Immature natural killer cell (primary cell): ENCODE data around the gene PERP. TPM values are rescaled to one million over a fixed set of nuclear protein-coding genes. Genes with fewer than 3 reads are reported as not detected.
"Not testable (repeated sequence)": the region's sequence is repeated elsewhere in the genome, so short reads cannot be mapped to it uniquely, and the experiment has no call there.

ENCODE experiments used
- DNase-seq, 3 donors: peaks; one replicate each; pipeline ENCODE4 v3.0.0; 2022; ENCODE audit warnings: mixed read lengths in 1 of 3
- H3K27ac Mint-ChIP-seq, 6 donors: one replicate each; pipeline ENCODE4 v1.8.0; 2020; ENCODE audit warnings: mixed read lengths in 6 of 6, mild to moderate bottlenecking in 5 of 6, inconsistent platforms in 4 of 6, moderate library complexity in 3 of 6
- H3K27me3 Mint-ChIP-seq, 3 donors: one replicate each; pipeline ENCODE4 v1.8.0; 2020 to 2021; ENCODE audit warnings: low read depth in 3 of 3, mild to moderate bottlenecking in 3 of 3, mixed read lengths in 3 of 3, moderate library complexity in 3 of 3, inconsistent platforms in 1 of 3
- H3K36me3 Mint-ChIP-seq, 3 donors: one replicate each; pipeline ENCODE4 v1.8.0; 2020; ENCODE audit warnings: mixed read lengths in 3 of 3, inconsistent platforms in 2 of 3, mild to moderate bottlenecking in 2 of 3
- H3K4me1 Mint-ChIP-seq, 2 donors: one replicate each; pipeline ENCODE4 v1.8.0; 2020; ENCODE audit warnings: inconsistent platforms in 2 of 2, mild to moderate bottlenecking in 2 of 2, mixed read lengths in 2 of 2, moderate library complexity in 1 of 2
- H3K4me3 Mint-ChIP-seq, 5 donors: one replicate each; pipeline ENCODE4 v1.8.0; 2020; ENCODE audit warnings: mild to moderate bottlenecking in 5 of 5, mixed read lengths in 5 of 5, inconsistent platforms in 3 of 5, moderate library complexity in 3 of 5
- H3K9me3 Mint-ChIP-seq, 6 donors: one replicate each; pipeline ENCODE4 v1.8.0; 2020; ENCODE audit warnings: mild to moderate bottlenecking in 6 of 6, mixed read lengths in 6 of 6, inconsistent platforms in 4 of 6, moderate library complexity in 3 of 6
- polyA plus RNA-seq, 3 donors: library from polyadenylated mRNA; unstranded; fragments of 300-500 nt; fragmentation: Illumina TruSeq; gene quantifications; one replicate each; pipeline ENCODE4 v1.2.3, GENCODE V29; 2021

Gene PERP
- polyA plus RNA-seq, 3 donors from 2014 or later = 0.46 to 0.92 TPM; not detected in 1

DNA sequence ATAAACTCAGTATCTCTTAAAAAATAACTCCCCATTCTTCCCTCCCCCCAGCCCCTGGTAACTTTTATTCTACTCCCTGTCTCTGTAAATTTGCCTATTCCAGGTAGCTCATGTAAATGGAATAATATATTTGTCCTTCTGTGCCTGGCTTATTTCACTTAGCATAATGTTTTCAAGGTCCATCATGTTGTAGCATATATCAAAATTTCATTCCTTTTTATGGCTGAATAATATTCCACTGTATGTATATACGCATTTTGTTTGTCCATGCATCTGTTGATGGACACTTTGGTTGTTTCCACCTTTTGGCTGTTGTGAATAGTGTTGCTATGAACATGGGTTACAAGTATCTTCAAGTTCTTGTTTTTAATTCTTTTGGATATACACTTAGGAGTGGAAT, 13.0 kb downstream of the PERP start:
- Mint-ChIP-seq H3K27ac (no peak overlapping the region), H3K36me3 (no peaks in the 10 kb centered on the region), H3K27me3 (peaks cover 3 to 11% (median 4%) of the 10 kb centered on the region in 3 donors), H3K4me3 (no peak overlapping the region), H3K4me1 (no peaks in the 10 kb centered on the region), H3K9me3 (no peaks in the 10 kb centered on the region)
- no peak for DNase-seq

DNA sequence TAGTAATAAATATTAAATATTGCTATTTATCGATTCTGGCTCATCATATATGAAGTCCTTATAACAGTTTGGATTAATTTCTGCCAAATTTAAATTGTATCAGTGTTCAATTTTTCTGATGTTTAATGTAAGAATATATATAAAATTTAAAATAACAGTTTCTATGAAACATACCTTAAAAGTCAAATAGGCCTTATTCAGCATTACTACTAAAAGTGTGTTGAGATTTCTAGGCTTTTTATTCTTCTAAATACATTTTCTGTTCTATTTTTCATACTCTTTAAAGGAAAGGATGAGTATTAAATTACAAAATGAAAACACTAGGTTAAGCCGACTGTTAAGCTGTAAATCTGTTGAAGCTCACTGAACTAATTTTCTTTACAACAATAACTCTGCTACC, 13.6 kb downstream of the PERP start:
- H3K27ac Mint-ChIP-seq = no peak overlapping the region
- no peaks in the 10 kb centered on the region for H3K9me3 Mint-ChIP-seq
- DNase-seq = no peak
- H3K36me3 Mint-ChIP-seq = no peaks in the 10 kb centered on the region
- no peaks in the 10 kb centered on the region for H3K4me1 Mint-ChIP-seq
- peaks cover 3 to 11% (median 4%) of the 10 kb centered on the region in 3 donors for H3K27me3 Mint-ChIP-seq
- H3K4me3 Mint-ChIP-seq = no peak overlapping the region

DNA sequence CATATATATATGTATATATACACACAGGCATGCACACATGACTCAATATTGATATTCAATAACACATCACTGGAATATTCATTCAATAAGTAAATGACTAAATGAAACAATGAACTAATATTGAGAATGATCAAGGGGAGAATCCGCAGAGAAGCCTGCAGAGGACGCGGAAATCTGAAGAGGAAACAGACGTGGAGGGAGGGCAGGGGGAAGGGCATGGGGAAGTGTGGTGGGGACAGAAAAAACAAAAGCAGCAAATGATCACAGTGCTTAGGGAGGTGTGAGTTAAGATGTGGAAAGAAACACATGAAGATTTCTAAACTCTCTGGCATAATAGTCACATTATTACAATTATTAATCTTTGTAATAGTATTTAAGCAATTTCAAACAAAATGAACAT, 14.5 kb downstream of the PERP start:
- no peak for DNase-seq
- Mint-ChIP-seq H3K36me3 (no peaks in the 10 kb centered on the region), H3K4me1 (no peaks in the 10 kb centered on the region), H3K9me3 (no peaks in the 10 kb centered on the region), H3K4me3 (no peak overlapping the region), H3K27me3 (peaks cover 3 to 9% (median 4%) of the 10 kb centered on the region in 3 donors), H3K27ac (no peak overlapping the region)

DNA sequence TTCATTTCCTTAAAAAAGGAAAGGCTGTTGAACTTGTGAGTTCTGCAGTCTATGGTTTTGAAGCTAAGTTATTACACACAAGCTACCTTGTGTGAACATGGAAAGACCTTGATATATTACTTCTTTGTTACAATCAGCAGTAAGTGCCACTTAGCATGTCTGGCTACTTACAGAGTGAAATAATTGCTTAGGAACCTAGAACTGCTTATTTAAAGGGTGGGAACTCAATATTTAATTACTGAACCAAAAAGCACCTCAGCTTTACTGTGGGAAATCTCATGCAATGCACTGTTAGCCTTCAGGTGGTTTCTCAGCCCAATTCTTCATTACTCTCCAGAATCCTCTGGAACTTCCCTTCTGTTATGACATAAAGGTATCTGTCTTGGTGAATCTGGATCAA, 17.9 kb downstream of the PERP start:
- no peak overlapping the region for H3K27ac Mint-ChIP-seq
- no peak for DNase-seq
- no peaks in the 10 kb centered on the region for H3K4me1 Mint-ChIP-seq
- no peak overlapping the region for H3K4me3 Mint-ChIP-seq
- no peaks in the 10 kb centered on the region for H3K36me3 Mint-ChIP-seq
- H3K9me3 Mint-ChIP-seq = no peaks in the 10 kb centered on the region
- peaks cover 0 to 2% (median 2%) of the 10 kb centered on the region in 3 donors for H3K27me3 Mint-ChIP-seq

DNA sequence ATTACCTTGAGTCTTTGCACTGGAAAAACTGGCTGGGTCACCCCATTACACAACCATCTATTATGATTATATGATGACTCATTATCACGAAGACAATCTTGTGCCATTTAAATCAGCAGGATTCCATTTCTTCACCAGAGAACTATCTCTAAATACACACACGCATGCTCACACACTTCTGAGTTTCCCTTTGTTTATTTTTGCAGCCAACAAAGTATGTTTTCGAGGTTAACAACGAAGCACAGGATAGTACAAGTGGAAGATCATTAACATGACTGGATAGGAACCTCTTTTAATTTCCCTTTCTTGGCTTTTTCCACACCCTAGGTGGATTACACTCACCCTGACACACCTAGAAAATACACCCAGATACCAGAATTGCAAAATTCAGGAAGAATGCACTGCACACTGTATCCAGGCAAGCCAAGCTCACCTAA, 18.9 kb downstream of the PERP start:
- Mint-ChIP-seq H3K27ac (no peak overlapping the region), H3K36me3 (no peaks in the 10 kb centered on the region), H3K4me1 (no peaks in the 10 kb centered on the region), H3K4me3 (no peak overlapping the region), H3K9me3 (no peaks in the 10 kb centered on the region), H3K27me3 (peaks cover under 1 to 2% (median 2%) of the 10 kb centered on the region in 3 donors)
- no peak for DNase-seq

DNA sequence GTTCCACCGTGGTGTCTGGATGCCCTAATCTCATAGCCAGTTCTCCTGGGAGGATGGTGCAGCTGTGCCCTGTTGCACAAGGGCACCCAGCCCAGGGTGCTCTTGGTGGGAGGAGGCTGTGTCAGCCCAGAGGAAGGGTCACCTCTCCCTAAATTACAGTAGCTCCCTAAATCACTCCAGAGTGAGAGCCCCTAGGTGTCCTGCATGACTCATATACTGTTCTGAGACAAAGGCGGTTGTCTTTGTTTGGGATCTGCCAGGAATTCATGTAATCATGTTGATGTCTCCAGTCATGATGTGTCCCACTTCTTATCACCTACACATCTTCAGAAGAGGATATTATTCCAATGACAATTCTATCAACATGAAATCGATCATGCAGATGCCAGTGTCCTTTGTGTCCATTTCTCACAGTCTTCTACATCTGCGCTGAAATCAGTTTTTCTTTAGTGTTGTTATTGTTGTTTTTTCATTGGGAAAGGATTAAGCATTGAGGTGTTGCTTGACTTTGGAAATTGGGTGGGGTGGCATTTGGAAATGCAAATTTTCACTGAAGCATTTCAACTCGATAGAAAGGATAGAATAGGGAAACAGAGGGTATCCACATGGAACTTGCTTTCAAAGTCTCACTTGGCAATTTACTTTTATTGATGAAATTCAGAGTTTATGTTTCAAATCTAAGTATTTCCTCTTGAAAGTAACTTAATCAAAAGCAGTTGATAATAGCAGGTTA, 19.5 kb downstream of the PERP start:
- no peak for DNase-seq
- Mint-ChIP-seq H3K27ac (no peak overlapping the region), H3K4me1 (no peaks in the 10 kb centered on the region), H3K27me3 (peaks cover 0 to 3% (median 2%) of the 10 kb centered on the region in 3 donors), H3K9me3 (no peaks in the 10 kb centered on the region), H3K36me3 (no peaks in the 10 kb centered on the region), H3K4me3 (no peak overlapping the region)

DNA sequence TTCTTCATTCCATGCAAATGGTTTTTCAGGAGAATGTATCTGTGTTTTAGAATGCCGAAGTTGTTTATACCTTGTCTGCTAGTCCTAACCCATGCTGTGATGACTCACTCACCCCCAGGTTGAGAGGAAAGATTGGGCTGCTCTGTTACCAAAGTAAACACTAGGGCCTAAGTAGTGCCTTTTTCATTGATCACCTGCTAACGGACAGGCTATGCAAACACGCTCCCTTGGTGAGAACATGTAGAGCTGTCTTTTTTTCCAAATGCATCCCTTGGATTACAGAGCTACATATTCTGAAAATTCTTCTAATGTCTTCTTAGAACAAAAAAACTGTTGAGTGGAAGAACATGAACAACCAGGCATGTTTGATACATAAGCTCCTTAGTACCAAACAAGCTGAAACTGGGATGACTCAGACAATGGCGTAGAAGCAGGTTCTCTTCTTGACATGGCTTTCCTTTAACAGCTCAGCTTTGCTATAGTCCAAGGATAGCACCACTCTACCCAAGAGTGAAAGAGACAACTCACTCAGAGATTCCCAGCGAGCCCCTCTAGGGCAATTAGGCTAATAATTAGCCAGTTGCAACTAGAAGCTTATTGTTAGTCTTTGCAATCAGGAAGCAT, 20.5 kb downstream of the PERP start:
- DNase-seq = no peak
- no peaks in the 10 kb centered on the region for H3K36me3 Mint-ChIP-seq
- H3K27me3 Mint-ChIP-seq = peaks cover 0 to 3% (median 2%) of the 10 kb centered on the region in 3 donors
- H3K4me1 Mint-ChIP-seq = no peaks in the 10 kb centered on the region
- no peak overlapping the region for H3K27ac Mint-ChIP-seq
- no peak overlapping the region for H3K4me3 Mint-ChIP-seq
- no peaks in the 10 kb centered on the region for H3K9me3 Mint-ChIP-seq

DNA sequence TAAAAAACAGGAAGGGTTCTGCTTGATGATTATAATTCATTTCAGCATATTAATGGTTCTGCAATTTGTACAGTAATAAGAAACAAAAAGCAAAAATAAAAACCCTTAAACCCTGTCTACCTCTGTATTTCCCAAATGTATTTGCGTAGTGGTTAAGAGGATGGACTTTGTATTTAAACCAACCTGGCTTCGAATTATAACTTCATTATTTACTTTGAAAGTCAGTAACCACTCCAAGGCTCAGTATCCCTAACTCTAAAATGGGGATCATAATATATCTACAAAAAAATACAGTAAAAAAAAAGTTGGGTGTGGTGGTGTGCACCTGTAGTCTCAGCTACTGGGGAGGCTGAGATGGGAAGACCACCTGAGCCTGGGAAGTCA, 21.4 kb downstream of the PERP start:
- H3K27me3 Mint-ChIP-seq = peaks cover 0 to 6% (median 4%) of the 10 kb centered on the region in 3 donors
- no peaks in the 10 kb centered on the region for H3K9me3 Mint-ChIP-seq
- no peaks in the 10 kb centered on the region for H3K4me1 Mint-ChIP-seq
- H3K36me3 Mint-ChIP-seq = no peaks in the 10 kb centered on the region
- no peak overlapping the region for H3K4me3 Mint-ChIP-seq
- DNase-seq = no peak
- H3K27ac Mint-ChIP-seq = no peak overlapping the region

DNA sequence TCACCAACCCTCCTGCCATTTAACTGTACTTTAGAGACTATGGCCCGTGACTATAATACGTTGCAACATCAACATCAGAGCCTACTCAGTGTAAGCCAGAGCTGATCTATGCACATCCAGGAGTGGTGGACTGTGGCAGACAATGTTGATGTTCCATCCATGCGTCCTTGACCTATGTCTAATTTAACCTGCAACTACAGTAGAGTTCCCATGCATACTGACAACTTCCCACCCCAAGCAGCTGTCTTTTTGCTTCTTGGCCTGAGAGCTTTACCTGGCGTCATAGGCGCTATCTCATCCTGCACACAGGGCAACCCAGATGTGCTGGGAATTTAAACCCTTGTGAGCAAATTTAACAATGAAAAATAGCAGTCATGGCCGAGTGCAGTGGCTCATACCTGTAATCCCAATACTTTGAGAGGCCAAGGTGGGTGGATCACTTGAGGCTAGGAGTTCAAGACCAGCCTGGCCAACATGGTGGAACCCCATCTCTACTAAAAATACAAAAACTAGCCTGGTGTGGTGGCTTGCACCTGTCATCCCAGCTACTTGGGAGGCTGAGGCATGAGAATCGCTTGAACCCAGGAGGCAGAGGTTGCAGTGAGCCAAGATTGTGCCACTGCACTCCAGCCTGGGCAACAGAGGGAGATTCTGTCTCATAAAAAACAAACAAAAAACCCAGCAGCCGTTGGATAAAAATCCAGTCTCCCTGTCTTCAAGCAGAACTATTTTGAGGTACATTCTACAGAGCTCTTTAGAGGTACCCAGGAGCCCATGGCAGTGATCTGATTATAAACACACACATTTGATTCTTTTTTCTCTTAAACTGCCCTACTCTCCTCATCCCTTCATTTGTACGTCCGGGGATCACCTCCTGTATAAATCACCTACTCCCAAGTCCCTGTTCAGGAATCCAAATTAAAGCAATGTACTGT, 22.0 kb downstream of the PERP start:
- Mint-ChIP-seq H3K9me3 (no peaks in the 10 kb centered on the region), H3K4me3 (no peak overlapping the region), H3K27me3 (peaks cover 0 to 6% (median 4%) of the 10 kb centered on the region in 3 donors), H3K36me3 (no peaks in the 10 kb centered on the region), H3K27ac (no peak overlapping the region), H3K4me1 (no peaks in the 10 kb centered on the region)
- no peak for DNase-seq

DNA sequence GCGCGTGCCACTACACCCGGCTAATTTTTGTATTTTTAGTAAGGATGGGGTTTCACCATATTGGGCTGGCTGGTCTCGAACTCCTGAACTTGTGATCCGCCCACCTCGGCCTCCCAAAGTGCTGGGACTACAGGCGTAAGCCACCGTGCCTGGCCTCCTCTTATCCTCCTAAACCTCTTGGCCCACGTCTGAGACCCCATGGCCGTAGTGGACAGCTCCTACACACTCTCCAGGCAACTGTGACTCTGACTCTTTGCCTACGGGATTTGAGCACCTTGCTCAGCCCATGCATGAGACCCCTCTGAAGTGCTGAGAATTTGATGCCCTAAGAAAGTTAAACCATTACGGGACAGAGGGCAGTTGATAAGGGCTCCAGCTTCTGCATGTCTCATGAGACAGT, 25.0 kb downstream of the PERP start:
- no peak for DNase-seq
- no peaks in the 10 kb centered on the region for H3K4me1 Mint-ChIP-seq
- no peaks in the 10 kb centered on the region for H3K36me3 Mint-ChIP-seq
- peaks cover 0 to 12% (median 4%) of the 10 kb centered on the region in 3 donors for H3K27me3 Mint-ChIP-seq
- peaks cover 0 to 2% (median 0%) of the 10 kb centered on the region in 6 donors for H3K9me3 Mint-ChIP-seq
- H3K4me3 Mint-ChIP-seq = no peak overlapping the region
- no peak overlapping the region for H3K27ac Mint-ChIP-seq

DNA sequence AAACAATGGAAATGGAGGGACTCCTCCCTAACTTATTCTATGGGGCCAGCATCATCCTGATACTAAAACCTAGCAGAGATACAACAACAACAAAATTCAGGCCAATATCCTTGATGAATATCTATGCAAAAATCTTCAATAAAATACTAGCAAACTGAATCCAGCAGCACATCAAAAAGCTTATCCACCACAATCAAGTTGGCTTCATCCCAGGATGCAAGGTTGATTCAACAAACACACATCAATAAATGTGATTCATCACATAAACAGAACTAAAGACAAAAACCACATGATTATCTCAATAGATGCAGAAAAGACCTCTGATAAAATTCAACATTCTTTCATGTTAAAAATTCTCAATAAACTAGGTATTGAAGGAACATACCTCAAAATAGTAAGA, 27.7 kb downstream of the PERP start:
- not testable (repeated sequence) for DNase-seq, H3K36me3 Mint-ChIP-seq

DNA sequence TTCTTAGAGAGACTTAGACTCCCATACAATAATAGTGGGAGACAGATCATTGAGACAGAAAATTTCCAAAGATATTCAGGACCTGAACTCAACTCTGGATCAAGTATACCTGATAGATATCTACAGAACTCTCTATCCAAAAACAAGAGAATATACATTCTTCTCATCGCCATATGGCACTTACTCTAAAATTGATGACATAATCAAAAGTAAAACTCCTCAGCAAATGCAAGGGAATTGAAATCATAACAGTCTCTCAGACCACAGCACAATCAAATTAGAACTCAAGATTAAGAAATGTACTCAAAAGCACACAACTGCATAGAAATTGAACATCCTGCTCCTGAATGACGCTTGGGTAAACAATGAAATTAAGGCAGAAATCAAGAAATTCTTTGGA, 28.7 kb downstream of the PERP start:
- H3K4me1 Mint-ChIP-seq = no peaks in the 10 kb centered on the region
- no peak overlapping the region for H3K4me3 Mint-ChIP-seq

More for the DNA sequence above, 27.7 kb downstream of the PERP start:
- H3K9me3 Mint-ChIP-seq, H3K27ac Mint-ChIP-seq, H3K4me3 Mint-ChIP-seq, H3K4me1 Mint-ChIP-seq: not testable (repeated sequence)
- H3K27me3 Mint-ChIP-seq = peaks cover 3 to 14% (median 6%) of the 10 kb centered on the region in 3 donors

DNA sequence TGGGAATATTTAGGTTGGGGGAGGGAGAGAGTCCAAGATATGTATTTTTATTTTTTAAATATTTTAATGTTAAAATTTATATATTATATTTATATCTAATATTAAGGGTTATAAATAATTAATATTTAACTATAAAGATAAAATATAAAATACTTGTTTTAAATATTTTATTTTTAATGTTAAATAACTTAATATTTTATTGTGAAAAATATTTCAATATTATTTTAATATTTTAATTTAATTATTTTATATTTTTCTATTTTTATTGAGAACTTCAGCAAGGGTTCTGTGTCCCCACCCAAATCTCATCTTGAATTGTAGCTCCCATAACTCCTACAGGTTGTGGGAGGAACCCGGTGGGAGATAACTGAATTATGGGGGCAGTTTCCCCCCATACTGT, 34.0 kb downstream of the PERP start:
- no peak for DNase-seq
- H3K4me1 Mint-ChIP-seq = no peaks in the 10 kb centered on the region
- no peak overlapping the region for H3K4me3 Mint-ChIP-seq
- no peak overlapping the region for H3K27ac Mint-ChIP-seq
- H3K27me3 Mint-ChIP-seq = peaks cover 3 to 10% (median 8%) of the 10 kb centered on the region in 3 donors
- peaks cover 0 to 6% (median 0%) of the 10 kb centered on the region in 3 donors for H3K36me3 Mint-ChIP-seq
- peaks cover 0 to 8% (median 0%) of the 10 kb centered on the region in 6 donors for H3K9me3 Mint-ChIP-seq

More for the DNA sequence above, 28.7 kb downstream of the PERP start:
- Mint-ChIP-seq H3K9me3 (peaks cover 0 to 7% (median 1%) of the 10 kb centered on the region in 6 donors), H3K36me3 (peaks cover 0 to 6% (median 0%) of the 10 kb centered on the region in 3 donors), H3K27me3 (peaks cover 3 to 15% (median 6%) of the 10 kb centered on the region in 3 donors), H3K27ac (no peak overlapping the region)
- DNase-seq = no peak

DNA sequence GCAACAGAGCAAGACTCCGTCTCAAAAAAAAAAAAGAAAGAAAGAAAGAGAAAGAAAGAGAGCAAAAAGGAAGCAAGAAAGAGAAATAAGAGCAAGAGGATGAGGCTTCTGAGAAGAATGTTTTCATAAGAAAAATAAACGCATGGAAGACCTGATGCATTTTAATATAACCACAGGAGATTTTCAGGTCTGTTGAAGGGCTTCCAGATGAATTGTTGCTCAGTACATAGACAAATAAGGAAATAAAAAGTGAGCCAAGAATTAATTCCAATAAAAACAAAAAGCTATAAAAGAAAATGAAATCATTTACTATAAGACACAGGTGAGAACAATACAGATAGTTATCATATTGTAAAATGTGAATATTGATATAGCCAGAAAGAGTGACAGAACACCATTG, 43.5 kb downstream of the PERP start:
- no peaks in the 10 kb centered on the region for H3K9me3 Mint-ChIP-seq

More for the DNA sequence above, 43.5 kb downstream of the PERP start:
- no peak overlapping the region for H3K27ac Mint-ChIP-seq
- no peak overlapping the region for H3K4me3 Mint-ChIP-seq
- no peaks in the 10 kb centered on the region for H3K4me1 Mint-ChIP-seq
- H3K36me3 Mint-ChIP-seq = no peaks in the 10 kb centered on the region
- DNase-seq = no peak
- peaks cover 1 to 5% (median 5%) of the 10 kb centered on the region in 3 donors for H3K27me3 Mint-ChIP-seq
